Smooth muscle cell (in vitro differentiated cells): ENCODE results near the gene PLEKHA6. TPM values are rescaled to one million over a fixed set of nuclear protein-coding genes. Genes with fewer than 3 reads are reported as not detected.
"Not testable (repeated sequence)": the region's sequence is repeated elsewhere in the genome, so short reads cannot be mapped to it uniquely, and the experiment has no call there.

Experiments
- DNase-seq: peaks from one replicate; lab custom pipeline; 2025; ENCODE audit not compliant: unreplicated experiment; lab: John Stamatoyannopoulos, UW
- H2AFZ ChIP-seq: fragments of 200-600 bp; sonication (generic); 2 replicates; pipeline ENCODE4 v1.6.0; 2016; ENCODE audit warnings: antibody characterized with exemption, low read depth, mild to moderate bottlenecking
- H3F3A ChIP-seq: fragments of 200-600 bp; sonication (generic); 2 replicates; pipeline ENCODE4 v1.6.0; 2017; ENCODE audit warnings: antibody characterized with exemption, low read depth
- H3K27ac ChIP-seq: fragments of 200-600 bp; sonication (generic); 2 replicates; pipeline ENCODE4 v1.5.1; 2016; ENCODE audit warnings: low read depth, mild to moderate bottlenecking
- H3K27me3 ChIP-seq: fragments of 200-600 bp; sonication (generic); 2 replicates; pipeline ENCODE4 v1.6.1; 2016; ENCODE audit warnings: low read depth, mild to moderate bottlenecking
- H3K36me3 ChIP-seq: fragments of 200-600 bp; sonication (generic); 2 replicates; pipeline ENCODE4 v1.5.1; 2016; ENCODE audit warnings: low read depth
- H3K4me1 ChIP-seq: fragments of 200-600 bp; sonication (generic); 2 replicates; pipeline ENCODE4 v1.5.1; 2016; ENCODE audit warnings: low read depth
- H3K4me2 ChIP-seq: fragments of 200-600 bp; sonication (generic); 2 replicates; pipeline ENCODE4 v1.6.0; 2016; ENCODE audit warnings: mild to moderate bottlenecking
- H3K4me3 ChIP-seq: fragments of 200-600 bp; sonication (generic); 2 replicates; pipeline ENCODE4 v1.5.1; 2016; ENCODE audit warnings: mild to moderate bottlenecking
- H3K79me2 ChIP-seq: fragments of 200-600 bp; sonication (generic); 2 replicates; pipeline ENCODE4 v1.6.0; 2016; ENCODE audit warnings: low read depth, mild to moderate bottlenecking
- H3K9ac ChIP-seq: fragments of 200-600 bp; sonication (generic); 2 replicates; pipeline ENCODE4 v1.6.0; 2016; ENCODE audit warnings: low read depth
- H3K9me3 ChIP-seq: fragments of 200-600 bp; sonication (generic); replicated peaks from 2 replicates; pipeline ENCODE4 v1.5.1; 2016; ENCODE audit warnings: low read depth
- H4K20me1 ChIP-seq: fragments of 200-600 bp; sonication (generic); 2 replicates; pipeline ENCODE4 v1.6.0; 2016; ENCODE audit warnings: low read depth
- CTCF ChIP-seq: fragments of 200-600 bp; sonication (generic); IDR thresholded peaks from 2 replicates; pipeline ENCODE4 v1.5.1; 2017; ENCODE audit warnings: borderline replicate concordance, mild to moderate bottlenecking, antibody characterized with exemption; ENCODE audit not compliant: insufficient read depth, poor library complexity, severe bottlenecking
- WGBS: methylation state at CpG from one replicate; pipeline ENCODE4 v1.1.7; 2016; ENCODE audit warnings: low lambda C conversion rate; 5-methylcytosine and 5-hydroxymethylcytosine counted together
- polyA plus RNA-seq: library from polyadenylated mRNA; unstranded; fragments of >200 nt; fragmentation: Nextera tagmentation; extraction: Ambion mirVana; gene quantifications from 2 replicates; pipeline ENCODE4 v1.2.1, GENCODE V29; 2016
- total RNA-seq: library from RNA; depleted of rRNA; stranded (reverse); fragments of >200 nt; gene quantifications from 2 replicates; pipeline ENCODE4 v1.2.3, GENCODE V29; 2014

Gene PLEKHA6
- total and polyA plus RNA-seq, 2 experiments from 2014 or later = 0.45 to 0.85 TPM

- Histone ChIP-seq H3K4me1 (peaks cover 14% of the 10 kb centered on the region), H3K4me2 (no peak overlapping the region), H3K4me3 (no peak overlapping the region), H3F3A (no peaks in the 10 kb centered on the region), H4K20me1 (no peaks in the 10 kb centered on the region), H3K79me2 (no peaks in the 10 kb centered on the region), H3K27ac (no peak overlapping the region), H3K36me3 (no peaks in the 10 kb centered on the region), H3K27me3 (no peaks in the 10 kb centered on the region), H2AFZ (no peak overlapping the region), H3K9me3 (no peaks in the 10 kb centered on the region), H3K9ac (no peak overlapping the region)
- 95% methylated on average over 13 of the region's 13 CpGs for WGBS
- no peak for DNase-seq
- TF ChIP-seq CTCF = no peak
Measured at GRCh38 chr1:204331847-204332487, 27.8 kb downstream of the PLEKHA6 start.

- Histone ChIP-seq H3K79me2 (no peaks in the 10 kb centered on the region), H3K27ac (no peak overlapping the region), H3K4me2 (no peak overlapping the region), H3K4me3 (no peak overlapping the region), H2AFZ (no peak overlapping the region), H3F3A (no peaks in the 10 kb centered on the region), H4K20me1 (no peaks in the 10 kb centered on the region), H3K4me1 (peaks cover 15% of the 10 kb centered on the region), H3K36me3 (no peaks in the 10 kb centered on the region), H3K9ac (no peak overlapping the region), H3K9me3 (no peaks in the 10 kb centered on the region), H3K27me3 (no peaks in the 10 kb centered on the region)
- no peak for DNase-seq
- WGBS = 94% methylated on average over 3 of the region's 3 CpGs
- no peak for TF ChIP-seq CTCF
Measured at GRCh38 chr1:204331275-204331674, 28.5 kb downstream of the PLEKHA6 start.

- H2AFZ ChIP-seq, H4K20me1 ChIP-seq, H3K27me3 ChIP-seq, H3K9ac ChIP-seq, H3K4me3 ChIP-seq, DNase-seq, H3K9me3 ChIP-seq, H3K27ac ChIP-seq, H3K36me3 ChIP-seq, H3F3A ChIP-seq, H3K79me2 ChIP-seq, H3K4me2 ChIP-seq: not testable (repeated sequence)
- peaks cover 25% of the 10 kb centered on the region for H3K4me1 ChIP-seq
- WGBS = 97% methylated on average over 3 of the region's 3 CpGs
Measured at GRCh38 chr1:204327870-204328269, 31.9 kb downstream of the PLEKHA6 start.

- no peak overlapping the region for H2AFZ ChIP-seq
- TF ChIP-seq CTCF = no peak
- H3K27ac ChIP-seq = no peak overlapping the region
Measured at GRCh38 chr1:204327359-204327758, 32.4 kb downstream of the PLEKHA6 start.

More at GRCh38 chr1:204327359-204327758, 32.4 kb downstream of the PLEKHA6 start:
- Histone ChIP-seq H3K4me1 (peaks cover 26% of the 10 kb centered on the region), H3K79me2 (no peaks in the 10 kb centered on the region), H3K9ac (no peak overlapping the region), H4K20me1 (no peaks in the 10 kb centered on the region), H3K4me3 (no peak overlapping the region), H3F3A (no peaks in the 10 kb centered on the region), H3K36me3 (no peaks in the 10 kb centered on the region), H3K4me2 (no peak overlapping the region), H3K27me3 (no peaks in the 10 kb centered on the region), H3K9me3 (no peaks in the 10 kb centered on the region)
- 88% methylated on average over 10 of the region's 10 CpGs for WGBS
- DNase-seq = no peak
